Erythroblast (primary cell): ENCODE data around the gene LIN7B.

Experiments
- GATA1 ChIP-seq: IDR thresholded peaks from 2 replicates; pipeline ENCODE4 v1.6.1; 2011; ENCODE audit warnings: low read depth, mild to moderate bottlenecking, control low read depth, low read length, moderate library complexity
- POLR2A ChIP-seq: IDR thresholded peaks from 2 replicates; pipeline ENCODE4 v1.6.1; 2011; ENCODE audit warnings: mild to moderate bottlenecking, low read length

DNA sequence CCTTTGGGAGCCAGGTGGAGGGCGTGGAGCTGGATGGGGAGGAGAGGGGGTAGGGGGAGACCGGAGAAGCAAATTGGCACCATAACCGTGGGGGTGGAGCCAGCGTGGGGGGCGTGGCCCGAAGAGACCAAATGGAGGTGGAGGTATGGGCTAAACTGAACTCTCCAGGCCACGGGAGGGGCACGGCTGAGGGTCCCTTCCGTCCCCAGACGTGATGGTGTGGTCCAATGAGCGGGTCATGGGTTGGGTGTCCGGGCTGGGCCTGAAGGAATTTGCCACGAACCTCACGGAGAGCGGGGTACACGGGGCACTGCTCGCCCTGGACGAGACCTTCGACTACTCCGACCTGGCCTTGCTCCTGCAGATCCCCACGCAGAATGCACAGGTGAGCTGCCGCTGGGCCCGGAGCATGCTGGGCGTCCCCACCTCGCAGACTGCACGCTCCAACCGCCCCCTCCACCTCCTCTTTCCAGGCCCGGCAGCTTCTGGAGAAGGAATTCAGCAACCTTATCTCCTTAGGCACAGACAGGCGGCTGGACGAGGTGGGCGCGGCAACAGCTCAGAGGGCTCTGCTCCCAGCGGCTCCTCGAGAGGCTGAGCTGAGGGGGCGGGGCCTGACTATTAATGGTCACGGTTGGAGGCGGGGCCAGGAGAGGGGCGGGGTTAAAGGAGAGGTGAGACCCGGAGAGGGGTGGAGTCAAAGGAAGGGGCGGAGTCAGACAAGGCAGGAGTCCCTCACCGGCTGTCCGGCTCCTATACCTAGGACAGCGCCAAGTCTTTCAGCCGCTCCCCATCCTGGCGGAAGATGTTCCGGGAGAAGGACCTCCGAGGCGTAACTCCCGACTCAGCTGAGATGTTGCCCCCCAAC, 34.8 kb downstream of the LIN7B start:
- no peak for TF ChIP-seq POLR2A
- no peak for TF ChIP-seq GATA1
